SU-DHL-6 (cell line): ENCODE results near the gene GLYATL1.

Source experiments
- CTCF ChIP-seq: fragments of 200-600 bp; sonication (generic); IDR thresholded peaks from one replicate; pipeline ENCODE4 v1.5.1; 2017; ENCODE audit warnings: antibody characterized with exemption, mild to moderate bottlenecking, low read length, moderate library complexity; ENCODE audit not compliant: insufficient read depth, poor library complexity, severe bottlenecking
- EZH2phosphoT487 ChIP-seq: fragments of 200-600 bp; sonication (generic), shearing (Covaris generic); conservative IDR thresholded peaks from 2 replicates; pipeline ENCODE4 v1.6.1; 2018; ENCODE audit warnings: mild to moderate bottlenecking, antibody characterized with exemption, low read length, moderate library complexity, mixed read lengths

- TF ChIP-seq CTCF = no peak
- no peak for TF ChIP-seq EZH2phosphoT487
Measured at GRCh38 chr11:58968251-58968711, 29.0 kb downstream of the GLYATL1 start.
